ENCODE data around the gene PARVG.

- TF ChIP-seq EZH2phosphoT487 (IDR thresholded peaks at IDR 0.05; ENCODE audit: insufficient read depth, low read depth) (no peak), EZH2 (IDR thresholded peaks at IDR 0.05; ENCODE audit: insufficient read depth, poor library complexity, severe bottlenecking) (no peak)
Observed at GRCh38 chr22:44229331-44229730, 48.6 kb downstream of the PARVG start.

Measured in GM23248 (cell line).